GM12878 (cell line): Measurements from ENCODE around the gene TAS1R2. TPM values are rescaled to one million over a fixed set of nuclear protein-coding genes. Genes with fewer than 3 reads are reported as not detected.

ENCODE experiments used
- ATAC-seq: fragments of 200-7000 bp; cut with Tn5 transposase; 3 replicates; pipeline ENCODE4 v1.9.1; 2020; ENCODE audit warnings: mild to moderate bottlenecking, moderate library complexity
- BruUV-seq: library from RNA; stranded (reverse); fragments of 400-500 nt; replicated peaks from 2 replicates; lab custom pipeline; 2021; lab: Mats Ljungman, UMichigan
- CTCF ChIA-PET: fragments of 300-600 bp; sonication (Branson Sonifier 250); formaldehyde crosslinking; extraction: SDS; loops from one replicate; lab custom pipeline; 2021; ENCODE audit warnings: inconsistent platforms; lab: Yijun Ruan, JAX
- POLR2A ChIA-PET: fragments of 350-600 bp; formaldehyde crosslinking; extraction: SDS; loops from one replicate; lab custom pipeline; 2021; ENCODE audit warnings: inconsistent platforms; lab: Charles Lee
- RAD21 ChIA-PET: fragments of 300-600 bp; sonication (Branson Sonifier 250); formaldehyde crosslinking; loops from one replicate; lab custom pipeline; 2023; ENCODE audit warnings: antibody characterized with exemption; ENCODE audit not compliant: unreplicated experiment; lab: Charles Lee
- SMC1A ChIA-PET: fragments of 300-600 bp; sonication (Branson Sonifier 250); formaldehyde crosslinking; loops from one replicate; lab custom pipeline; 2023; ENCODE audit not compliant: unreplicated experiment, uncharacterized antibody; lab: Charles Lee
- DNase-seq: peaks from one replicate; pipeline ENCODE4 v3.0.0-alpha.2; 2011; ENCODE audit warnings: low read depth, low spot score
- FAIRE-seq: peaks from 3 replicates; lab custom pipeline; 2011; peaks lifted over from hg19 to GRCh38; lab: Jason Lieb, UNC
- H2AFZ ChIP-seq: 2 replicates; pipeline ENCODE4 v1.6.0; 2011; ENCODE audit warnings: low read depth, low read length, control low read depth; ENCODE audit not compliant: control insufficient read depth
- H3K27ac ChIP-seq: 2 replicates; pipeline ENCODE4 v1.5.1; 2011; ENCODE audit warnings: control low read depth; ENCODE audit not compliant: control insufficient read depth, insufficient read depth
- H3K27me3 ChIP-seq, 2 experiments: replicated peaks in 1 of 2; 2 replicates each; pipeline versions ENCODE4 v1.6.0 to v1.6.1; 2011; ENCODE audit warnings: low read length in 1 of 2; ENCODE audit not compliant: control insufficient read depth in 2 of 2, insufficient read depth in 2 of 2
- H3K36me3 ChIP-seq, 2 experiments: 2 replicates each; pipeline ENCODE4 v1.5.1; 2011; ENCODE audit warnings: low read length in 1 of 2; ENCODE audit not compliant: control insufficient read depth in 2 of 2, insufficient read depth in 2 of 2
- H3K4me1 ChIP-seq: 2 replicates; pipeline ENCODE4 v1.6.1; 2011; ENCODE audit warnings: mild to moderate bottlenecking, low read length, moderate library complexity, mixed read lengths; ENCODE audit not compliant: control insufficient read depth, insufficient read depth
- H3K4me2 ChIP-seq: 2 replicates; pipeline ENCODE4 v1.6.0; 2011; ENCODE audit warnings: control low read depth; ENCODE audit not compliant: control insufficient read depth, insufficient read depth
- H3K4me3 ChIP-seq: fragments of 200-600 bp; sonication (generic); 2 replicates; pipeline ENCODE4 v1.5.1; 2016
- H3K79me2 ChIP-seq: 2 replicates; pipeline ENCODE4 v1.6.0; 2011; ENCODE audit warnings: low read length; ENCODE audit not compliant: control insufficient read depth, insufficient read depth
- H3K9ac ChIP-seq: 2 replicates; pipeline ENCODE4 v1.8.0; 2011; ENCODE audit warnings: low read length, control low read depth, mixed read lengths; ENCODE audit not compliant: control insufficient read depth, insufficient read depth
- H3K9me3 ChIP-seq: replicated peaks from 3 replicates; pipeline ENCODE4 v1.5.1; 2011; ENCODE audit warnings: mild to moderate bottlenecking, low read length; ENCODE audit not compliant: control insufficient read depth, insufficient read depth
- H4K20me1 ChIP-seq: 2 replicates; pipeline ENCODE4 v1.6.0; 2011; ENCODE audit not compliant: control insufficient read depth, insufficient read depth
- BACH1 ChIP-seq: fragments of 450-650 bp; IDR thresholded peaks from 2 replicates; pipeline ENCODE4 v1.6.1; 2017; ENCODE audit warnings: mild to moderate bottlenecking, borderline replicate concordance
- BMI1 ChIP-seq: fragments of 450-650 bp; IDR thresholded peaks from 2 replicates; pipeline ENCODE4 v1.6.1; 2016; ENCODE audit warnings: mild to moderate bottlenecking, moderate library complexity, borderline replicate concordance
- CHD4 ChIP-seq: fragments of 200-600 bp; sonication (generic); IDR thresholded peaks from 2 replicates; pipeline ENCODE4 v1.6.1; 2016; ENCODE audit warnings: mild to moderate bottlenecking
- DPF2 ChIP-seq: fragments of 450-650 bp; IDR thresholded peaks from 2 replicates; pipeline ENCODE4 v1.6.1; 2017; ENCODE audit warnings: mild to moderate bottlenecking
- HDGF ChIP-seq: fragments of 450-650 bp; IDR thresholded peaks from 2 replicates; pipeline ENCODE4 v1.6.1; 2016; ENCODE audit warnings: antibody characterized with exemption
- NR2C2 ChIP-seq: IDR thresholded peaks from 2 replicates; pipeline ENCODE4 v1.6.1; 2011; ENCODE audit warnings: borderline replicate concordance, low read depth; ENCODE audit not compliant: control insufficient read depth, insufficient read length
- PAX5 ChIP-seq: IDR thresholded peaks from 2 replicates; pipeline ENCODE4 v1.6.1; 2011; ENCODE audit warnings: low read depth, low read length, borderline replicate concordance
- STAT3 ChIP-seq: IDR thresholded peaks from 2 replicates; pipeline ENCODE4 v1.6.1; 2011; ENCODE audit warnings: low read depth, low read length, improper control_type of control experiment
- WGBS: methylation state at CpG from one replicate; pipeline ENCODE4 v1.1.6; 2016; ENCODE audit warnings: low lambda C conversion rate; ENCODE audit not compliant: insufficient replicate concordance, insufficient coverage; ENCODE audit errors: missing lambda C conversion rate; 5-methylcytosine and 5-hydroxymethylcytosine counted together
- in situ Hi-C: fragments of 300-500 bp; cut with MboI; formaldehyde crosslinking; loops from 9 replicates; pipeline ENCODE4 v1.14.3; 2018; ENCODE audit warnings: mixed read lengths
- intact Hi-C: fragments of 100-400 bp; cut with micrococcal nuclease; formaldehyde crosslinking; loops from one replicate; pipeline ENCODE4 v1.14.2; 2022; ENCODE audit not compliant: unreplicated experiment
- polyA plus RNA-seq, 11 experiments: library from polyadenylated mRNA; depleted of rRNA in 4 of 11; unstranded in 6 of 11; stranded (reverse) in 5 of 11; fragments of >200 nt; fragmentation: Nextera tagmentation in 4 of 11; fragmentation: Illumina TruSeq in 1 of 11; extraction: Ambion mirVana in 4 of 11; extraction: Trizol in 1 of 11; gene quantifications; 1 replicate in 1 of 11; 2 replicates in 10 of 11; pipeline versions ENCODE4 v1.2.1 to v1.2.3, GENCODE V29; 2011 to 2016; ENCODE audit warnings: inconsistent platforms in 2 of 11, missing spikeins in 2 of 11, low read depth in 1 of 11
- total RNA-seq, 4 experiments: library from RNA; depleted of rRNA in 3 of 4; stranded (reverse); fragments of >200 nt in 3 of 4; fragmentation: Illumina TruSeq in 1 of 4; extraction: Trizol in 1 of 4; gene quantifications; 2 replicates each; pipeline versions ENCODE4 v1.2.1 to v1.2.3, GENCODE V29; 2013 to 2021

Gene TAS1R2
- total and polyA plus RNA-seq, 10 of the 15 experiments (the other 5 are each of a cell fraction or from before 2014, with no cell fraction given), result not detected

GRCh38 chr1:18885311-18886002 is 26.0 kb upstream of the TAS1R2 start:
- RAD21 ChIA-PET, result interaction anchor here (1.6 kb wide), 1 partner anchor 22 kb away, joined by 8 read pairs; no protein-coding TSS in a partner anchor
- H3K4me2 ChIP-seq, result no peak overlapping the region
- in situ Hi-C loops (no loop called here), intact Hi-C loops (loop anchor here (2.0 kb wide), 1 partner anchor 355 kb away; no protein-coding TSS in a partner anchor)
- DNase-seq (no peak), FAIRE-seq (no peak), ATAC-seq (no peak)
- no peak for TF ChIP-seq BMI1
- TF ChIP-seq STAT3, result no peak
- TF ChIP-seq PAX5, result no peak
- no peak for TF ChIP-seq DPF2
- TF ChIP-seq NR2C2, result no peak
- TF ChIP-seq CHD4, result no peak
- no peak for TF ChIP-seq HDGF
- no peak for TF ChIP-seq BACH1
- H3K4me3 ChIP-seq, result no peak overlapping the region
- no peaks in the 10 kb centered on the region for H3K4me1 ChIP-seq
- CTCF ChIA-PET, result interaction anchor here (1.0 to 3.4 kb wide), 6 partner anchors 22 to 353 kb away, joined by 3 to 13 read pairs (median 8); no protein-coding TSS in a partner anchor
- H3K9ac ChIP-seq, result no peak overlapping the region
- no peak overlapping the region for H2AFZ ChIP-seq
- WGBS, result 82% methylated on average over 13 of the region's 17 CpGs
- H4K20me1 ChIP-seq, result no peaks in the 10 kb centered on the region
- peaks cover 0 to 3% of the 10 kb centered on the region in 2 experiments; a peak in 2 of 4 replicates for H3K36me3 ChIP-seq
- H3K27me3 ChIP-seq, result no peaks in the 10 kb centered on the region
- H3K27ac ChIP-seq, result no peak overlapping the region
- POLR2A ChIA-PET, result no interaction called here
- SMC1A ChIA-PET, result interaction anchor here (1.8 kb wide), 1 partner anchor 23 kb away, joined by 3 read pairs; no protein-coding TSS in a partner anchor
- H3K9me3 ChIP-seq, result no peaks in the 10 kb centered on the region
- H3K79me2 ChIP-seq, result no peaks in the 10 kb centered on the region
- BruUV-seq, result no TSS peak
